ENCODE measurements around the gene ADI1. TPM values are rescaled to one million over a fixed set of nuclear protein-coding genes. Genes with fewer than 3 reads are reported as not detected.

Gene ADI1
- total RNA-seq, 1 donor from 2014 or later, result 41.6 TPM

DNA sequence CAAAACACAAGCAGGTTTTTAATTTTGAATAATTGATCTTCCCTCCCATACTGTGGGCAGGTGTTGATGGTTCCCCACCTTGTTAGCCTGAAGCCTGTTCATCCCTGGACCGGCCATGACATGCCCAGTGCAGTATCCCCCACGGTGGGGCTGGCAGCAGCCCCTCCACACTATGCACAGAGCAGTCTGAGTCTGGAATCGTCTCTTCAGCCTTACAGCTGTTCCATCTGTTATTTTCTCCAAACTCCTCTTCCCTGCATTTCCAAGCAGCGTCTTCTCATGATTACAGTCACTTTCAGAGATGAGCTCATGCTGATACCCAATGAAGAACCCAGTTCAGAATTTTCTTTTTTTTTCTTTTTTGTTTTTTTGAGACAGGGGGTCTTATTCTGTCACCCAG lies 68.2 kb downstream of the ADI1 start:
- Histone ChIP-seq H3K9ac (ENCODE audit: low read length) (no peak overlapping the region), H3K9me3 (ENCODE audit: insufficient read depth, low read depth, low read length) (peaks cover 5% of the 10 kb centered on the region), H3K27me3 (ENCODE audit: insufficient read depth, low read length) (no peaks in the 10 kb centered on the region), H3K27ac (ENCODE audit: low read depth, low read length) (no peak overlapping the region), H3K36me3 (ENCODE audit: insufficient read depth, low read length) (peaks cover 18% of the 10 kb centered on the region), H2AFZ (ENCODE audit: low read depth, low read length) (no peak overlapping the region), H3K4me1 (ENCODE audit: insufficient read depth, low read length) (no peaks in the 10 kb centered on the region), H4K20me1 (ENCODE audit: insufficient read depth, low read length) (peaks cover 17% of the 10 kb centered on the region), H3K4me3 (ENCODE audit: insufficient read depth, low read depth, low read length) (no peak overlapping the region), H3K4me2 (ENCODE audit: low read length) (no peak overlapping the region), H3K79me2 (ENCODE audit: insufficient read depth, low read length) (no peaks in the 10 kb centered on the region)
- peaks cover 13% of the 10 kb centered on the region for H3K4me1 Mint-ChIP-seq (ENCODE audit: low read depth, unreplicated experiment)
- FAIRE-seq, result no peak
- DNase-seq (ENCODE audit: low read depth), result no peak
- TF ChIP-seq, protein P1, sequence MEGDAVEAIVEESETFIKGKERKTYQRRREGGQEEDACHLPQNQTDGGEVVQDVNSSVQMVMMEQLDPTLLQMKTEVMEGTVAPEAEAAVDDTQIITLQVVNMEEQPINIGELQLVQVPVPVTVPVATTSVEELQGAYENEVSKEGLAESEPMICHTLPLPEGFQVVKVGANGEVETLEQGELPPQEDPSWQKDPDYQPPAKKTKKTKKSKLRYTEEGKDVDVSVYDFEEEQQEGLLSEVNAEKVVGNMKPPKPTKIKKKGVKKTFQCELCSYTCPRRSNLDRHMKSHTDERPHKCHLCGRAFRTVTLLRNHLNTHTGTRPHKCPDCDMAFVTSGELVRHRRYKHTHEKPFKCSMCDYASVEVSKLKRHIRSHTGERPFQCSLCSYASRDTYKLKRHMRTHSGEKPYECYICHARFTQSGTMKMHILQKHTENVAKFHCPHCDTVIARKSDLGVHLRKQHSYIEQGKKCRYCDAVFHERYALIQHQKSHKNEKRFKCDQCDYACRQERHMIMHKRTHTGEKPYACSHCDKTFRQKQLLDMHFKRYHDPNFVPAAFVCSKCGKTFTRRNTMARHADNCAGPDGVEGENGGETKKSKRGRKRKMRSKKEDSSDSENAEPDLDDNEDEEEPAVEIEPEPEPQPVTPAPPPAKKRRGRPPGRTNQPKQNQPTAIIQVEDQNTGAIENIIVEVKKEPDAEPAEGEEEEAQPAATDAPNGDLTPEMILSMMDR (IDR thresholded peaks at IDR 0.05; ENCODE audit: insufficient read depth, low read depth, low read length), result no peak
- TF ChIP-seq EZH2 (IDR thresholded peaks at IDR 0.05; ENCODE audit: insufficient read depth, low read length), result no peak
- peaks cover 41% of the 10 kb centered on the region for H3K36me3 Mint-ChIP-seq (ENCODE audit: low read depth, unreplicated experiment)
- H3K9me3 Mint-ChIP-seq (ENCODE audit: unreplicated experiment), result no peaks in the 10 kb centered on the region
- no peak overlapping the region for H3K27ac Mint-ChIP-seq (ENCODE audit: unreplicated experiment)
- H3K27me3 Mint-ChIP-seq (ENCODE audit: low read depth, unreplicated experiment), result no peaks in the 10 kb centered on the region
- no peak overlapping the region for H3K4me3 Mint-ChIP-seq (ENCODE audit: unreplicated experiment)

DNA sequence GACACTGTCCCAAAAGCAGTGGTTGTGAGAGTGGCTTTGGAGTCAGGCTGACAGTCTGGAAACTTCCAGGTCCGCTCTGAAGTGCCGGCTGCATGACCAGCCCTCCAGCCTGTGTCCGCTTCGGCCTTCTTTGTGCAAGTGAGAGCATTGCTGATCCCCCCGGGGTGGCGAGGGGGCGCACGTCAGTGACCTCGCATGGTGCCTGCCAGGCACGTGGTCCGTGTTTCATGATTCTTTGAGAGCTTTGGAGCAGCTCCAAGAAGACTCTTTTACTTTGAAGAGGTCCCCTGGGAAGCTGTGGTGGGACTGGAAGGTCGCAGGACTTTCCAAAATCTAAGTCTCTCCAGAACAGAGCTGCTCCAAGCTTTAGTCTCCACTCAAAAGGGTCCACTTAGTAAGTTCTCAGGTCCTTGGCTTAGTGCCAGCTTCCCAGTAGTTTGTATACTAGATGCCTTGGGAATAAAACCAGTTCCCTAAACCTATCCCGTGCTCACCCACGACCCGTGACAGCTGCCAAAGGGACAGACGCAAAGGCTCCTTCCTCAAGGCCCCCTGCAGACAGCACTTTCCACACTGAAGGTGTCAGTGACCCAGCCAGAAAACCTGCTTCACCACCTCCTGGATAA lies 68.8 kb downstream of the ADI1 start:
- peaks cover 13% of the 10 kb centered on the region for H4K20me1 ChIP-seq (ENCODE audit: insufficient read depth, low read length)
- no peak overlapping the region for H2AFZ ChIP-seq (ENCODE audit: low read depth, low read length)
- H3K36me3 ChIP-seq (ENCODE audit: insufficient read depth, low read length), result peaks cover 24% of the 10 kb centered on the region
- no peak overlapping the region for H3K27ac ChIP-seq (ENCODE audit: low read depth, low read length)
- no peaks in the 10 kb centered on the region for H3K27me3 Mint-ChIP-seq (ENCODE audit: low read depth, unreplicated experiment)
- no peak for TF ChIP-seq EZH2 (IDR thresholded peaks at IDR 0.05; ENCODE audit: insufficient read depth, low read length)
- TF ChIP-seq, protein P1 (IDR thresholded peaks at IDR 0.05; ENCODE audit: insufficient read depth, low read depth, low read length), result no peak
- no peaks in the 10 kb centered on the region for H3K79me2 ChIP-seq (ENCODE audit: insufficient read depth, low read length)
- no peaks in the 10 kb centered on the region for H3K4me1 ChIP-seq (ENCODE audit: insufficient read depth, low read length)
- no peak overlapping the region for H3K27ac Mint-ChIP-seq (ENCODE audit: unreplicated experiment)
- H3K9me3 Mint-ChIP-seq (ENCODE audit: unreplicated experiment), result no peaks in the 10 kb centered on the region
- FAIRE-seq (no peak), DNase-seq (ENCODE audit: low read depth) (no peak)
- peaks cover 42% of the 10 kb centered on the region for H3K36me3 Mint-ChIP-seq (ENCODE audit: low read depth, unreplicated experiment)
- no peaks in the 10 kb centered on the region for H3K27me3 ChIP-seq (ENCODE audit: insufficient read depth, low read length)
- H3K9ac ChIP-seq (ENCODE audit: low read length), result no peak overlapping the region
- H3K4me3 Mint-ChIP-seq (ENCODE audit: unreplicated experiment), result no peak overlapping the region
- no peak overlapping the region for H3K4me2 ChIP-seq (ENCODE audit: low read length)
- peaks cover 13% of the 10 kb centered on the region for H3K4me1 Mint-ChIP-seq (ENCODE audit: low read depth, unreplicated experiment)
- H3K9me3 ChIP-seq (ENCODE audit: insufficient read depth, low read depth, low read length), result peaks cover 5% of the 10 kb centered on the region
- no peak overlapping the region for H3K4me3 ChIP-seq (ENCODE audit: insufficient read depth, low read depth, low read length)

GRCh38 chr2:3449936-3450335 lies 69.4 kb downstream of the ADI1 start:
- no peak for FAIRE-seq
- no peak for DNase-seq (ENCODE audit: low read depth)
- Mint-ChIP-seq H3K27me3 (ENCODE audit: low read depth, unreplicated experiment) (no peaks in the 10 kb centered on the region), H3K27ac (ENCODE audit: unreplicated experiment) (no peak overlapping the region), H3K36me3 (ENCODE audit: low read depth, unreplicated experiment) (peaks cover 47% of the 10 kb centered on the region), H3K4me1 (ENCODE audit: low read depth, unreplicated experiment) (peaks cover 13% of the 10 kb centered on the region), H3K4me3 (ENCODE audit: unreplicated experiment) (no peak overlapping the region), H3K9me3 (ENCODE audit: unreplicated experiment) (no peaks in the 10 kb centered on the region)
- H3K27ac ChIP-seq (ENCODE audit: low read depth, low read length), result no peak overlapping the region
- TF ChIP-seq, protein P1 (IDR thresholded peaks at IDR 0.05; ENCODE audit: insufficient read depth, low read depth, low read length), result no peak
- TF ChIP-seq EZH2 (IDR thresholded peaks at IDR 0.05; ENCODE audit: insufficient read depth, low read length), result no peak
- no peaks in the 10 kb centered on the region for H3K27me3 ChIP-seq (ENCODE audit: insufficient read depth, low read length)
- H3K9ac ChIP-seq (ENCODE audit: low read length), result no peak overlapping the region
- H2AFZ ChIP-seq (ENCODE audit: low read depth, low read length), result no peak overlapping the region
- H3K4me1 ChIP-seq (ENCODE audit: insufficient read depth, low read length), result no peaks in the 10 kb centered on the region
- no peak overlapping the region for H3K4me3 ChIP-seq (ENCODE audit: insufficient read depth, low read depth, low read length)
- peaks cover 5% of the 10 kb centered on the region for H3K9me3 ChIP-seq (ENCODE audit: insufficient read depth, low read depth, low read length)
- H4K20me1 ChIP-seq (ENCODE audit: insufficient read depth, low read length), result peaks cover 13% of the 10 kb centered on the region
- peaks cover 28% of the 10 kb centered on the region for H3K36me3 ChIP-seq (ENCODE audit: insufficient read depth, low read length)
- H3K79me2 ChIP-seq (ENCODE audit: insufficient read depth, low read length), result no peaks in the 10 kb centered on the region
- no peak overlapping the region for H3K4me2 ChIP-seq (ENCODE audit: low read length)

Measured in astrocyte (in vitro differentiated cells and primary cell).